ENCODE measurements around the gene EBF3.

The EBF3 gene

DNA sequence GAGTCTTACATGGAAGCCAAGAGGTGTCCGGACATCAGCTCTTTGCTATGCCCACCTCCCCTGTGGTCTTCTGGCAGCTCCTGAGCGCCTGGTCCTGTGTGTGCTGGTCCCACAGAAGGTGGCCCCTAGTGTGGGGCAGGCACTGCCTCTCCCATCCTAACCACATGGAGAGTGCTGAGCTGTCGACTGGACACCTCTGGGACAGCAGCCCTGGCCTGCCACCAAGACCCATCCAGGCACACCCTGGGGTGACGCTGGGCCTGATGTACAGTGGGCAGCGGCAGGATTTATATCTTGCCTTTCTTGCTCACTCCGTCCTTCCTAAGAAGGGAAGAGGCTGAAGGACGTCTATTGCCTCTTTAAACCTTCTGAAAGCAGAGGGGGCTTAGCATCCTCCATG is 98.7 kb downstream of the EBF3 start:
- H3K9ac ChIP-seq, result no peak overlapping the region
- no peaks in the 10 kb centered on the region for H4K20me1 ChIP-seq (ENCODE audit: insufficient read depth)
- H3K4me1 ChIP-seq (ENCODE audit: low read depth, poor library complexity, severe bottlenecking), result no peaks in the 10 kb centered on the region
- H3K79me2 ChIP-seq (ENCODE audit: insufficient read depth, low read depth), result no peaks in the 10 kb centered on the region
- no peak overlapping the region for H3K4me2 ChIP-seq
- no peaks in the 10 kb centered on the region for H3K27me3 ChIP-seq (ENCODE audit: insufficient read depth, low read depth)
- no peak overlapping the region for H3K27ac ChIP-seq
- H2AFZ ChIP-seq (ENCODE audit: low read depth), result no peak overlapping the region
- H3K36me3 ChIP-seq (ENCODE audit: insufficient read depth), result no peaks in the 10 kb centered on the region
- no peak overlapping the region for H3K4me3 ChIP-seq (IDR thresholded peaks at IDR 0.05; ENCODE audit: insufficient read depth, low read depth, low read length)
- TF ChIP-seq, protein P1, sequence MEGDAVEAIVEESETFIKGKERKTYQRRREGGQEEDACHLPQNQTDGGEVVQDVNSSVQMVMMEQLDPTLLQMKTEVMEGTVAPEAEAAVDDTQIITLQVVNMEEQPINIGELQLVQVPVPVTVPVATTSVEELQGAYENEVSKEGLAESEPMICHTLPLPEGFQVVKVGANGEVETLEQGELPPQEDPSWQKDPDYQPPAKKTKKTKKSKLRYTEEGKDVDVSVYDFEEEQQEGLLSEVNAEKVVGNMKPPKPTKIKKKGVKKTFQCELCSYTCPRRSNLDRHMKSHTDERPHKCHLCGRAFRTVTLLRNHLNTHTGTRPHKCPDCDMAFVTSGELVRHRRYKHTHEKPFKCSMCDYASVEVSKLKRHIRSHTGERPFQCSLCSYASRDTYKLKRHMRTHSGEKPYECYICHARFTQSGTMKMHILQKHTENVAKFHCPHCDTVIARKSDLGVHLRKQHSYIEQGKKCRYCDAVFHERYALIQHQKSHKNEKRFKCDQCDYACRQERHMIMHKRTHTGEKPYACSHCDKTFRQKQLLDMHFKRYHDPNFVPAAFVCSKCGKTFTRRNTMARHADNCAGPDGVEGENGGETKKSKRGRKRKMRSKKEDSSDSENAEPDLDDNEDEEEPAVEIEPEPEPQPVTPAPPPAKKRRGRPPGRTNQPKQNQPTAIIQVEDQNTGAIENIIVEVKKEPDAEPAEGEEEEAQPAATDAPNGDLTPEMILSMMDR (conservative IDR thresholded peaks at IDR 0.05; ENCODE audit: low read depth, low read length), result no peak

DNA sequence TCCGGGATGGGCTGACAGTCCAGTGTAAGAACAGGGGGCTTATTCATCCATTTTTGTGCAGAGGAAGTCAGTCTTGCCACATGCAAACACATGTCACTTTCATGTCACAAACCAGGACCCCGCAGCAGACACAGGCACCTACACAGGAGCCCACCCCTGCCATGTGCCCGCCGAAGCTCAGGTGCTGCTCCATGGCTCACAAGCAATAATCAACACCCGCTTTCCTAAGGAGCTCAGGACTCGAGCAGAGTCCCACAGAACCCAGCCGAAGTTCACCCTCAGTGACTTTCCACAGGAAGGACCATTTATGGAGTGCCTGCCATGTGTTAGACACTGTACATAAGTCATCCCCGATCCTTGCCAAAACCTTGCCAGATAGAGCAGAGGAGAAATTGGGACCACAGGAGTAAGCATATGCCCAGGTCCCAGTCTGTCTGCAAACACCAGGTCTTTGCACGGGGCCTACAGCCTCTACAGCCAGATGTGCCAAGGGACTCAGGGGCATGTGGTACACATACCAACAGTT is 99.4 kb downstream of the EBF3 start:
- no peaks in the 10 kb centered on the region for H3K36me3 ChIP-seq (ENCODE audit: insufficient read depth)
- no peaks in the 10 kb centered on the region for H3K4me1 ChIP-seq (ENCODE audit: low read depth, poor library complexity, severe bottlenecking)
- TF ChIP-seq, protein P1 (conservative IDR thresholded peaks at IDR 0.05; ENCODE audit: low read depth, low read length), result no peak
- H3K9ac ChIP-seq, result no peak overlapping the region
- no peak overlapping the region for H3K4me2 ChIP-seq
- no peak overlapping the region for H3K4me3 ChIP-seq (IDR thresholded peaks at IDR 0.05; ENCODE audit: insufficient read depth, low read depth, low read length)
- H3K27ac ChIP-seq, result no peak overlapping the region
- H3K79me2 ChIP-seq (ENCODE audit: insufficient read depth, low read depth), result no peaks in the 10 kb centered on the region
- no peak overlapping the region for H2AFZ ChIP-seq (ENCODE audit: low read depth)
- no peaks in the 10 kb centered on the region for H4K20me1 ChIP-seq (ENCODE audit: insufficient read depth)
- H3K27me3 ChIP-seq (ENCODE audit: insufficient read depth, low read depth), result no peaks in the 10 kb centered on the region

DNA sequence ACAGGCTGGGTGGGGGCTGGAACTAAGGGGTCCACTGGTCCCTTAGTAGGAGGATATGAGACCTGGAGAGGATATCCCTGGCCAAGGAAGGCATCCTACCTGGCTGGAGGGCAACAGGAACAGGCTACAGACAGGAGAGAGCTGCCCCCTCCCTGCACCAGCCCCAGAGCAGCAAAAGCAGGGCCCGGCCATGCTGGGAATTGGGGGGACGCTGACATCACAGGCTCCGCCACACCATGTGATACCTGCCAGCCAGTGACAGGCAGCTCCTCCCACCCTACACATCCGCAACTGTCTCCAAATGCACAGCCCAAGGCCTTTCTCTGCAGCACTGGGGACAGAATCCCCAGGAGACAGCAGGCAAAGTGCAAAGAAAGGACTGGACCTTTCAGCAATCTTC is 100.0 kb downstream of the EBF3 start:
- Histone ChIP-seq H3K79me2 (ENCODE audit: insufficient read depth, low read depth) (no peaks in the 10 kb centered on the region), H3K4me3 (IDR thresholded peaks at IDR 0.05; ENCODE audit: insufficient read depth, low read depth, low read length) (no peak overlapping the region), H3K9ac (no peak overlapping the region), H3K4me2 (no peak overlapping the region), H3K27ac (no peak overlapping the region), H3K4me1 (ENCODE audit: low read depth, poor library complexity, severe bottlenecking) (no peaks in the 10 kb centered on the region), H3K36me3 (ENCODE audit: insufficient read depth) (no peaks in the 10 kb centered on the region), H3K27me3 (ENCODE audit: insufficient read depth, low read depth) (no peaks in the 10 kb centered on the region), H2AFZ (ENCODE audit: low read depth) (no peak overlapping the region), H4K20me1 (ENCODE audit: insufficient read depth) (no peaks in the 10 kb centered on the region)
- TF ChIP-seq, protein P1 (conservative IDR thresholded peaks at IDR 0.05; ENCODE audit: low read depth, low read length), result no peak

DNA sequence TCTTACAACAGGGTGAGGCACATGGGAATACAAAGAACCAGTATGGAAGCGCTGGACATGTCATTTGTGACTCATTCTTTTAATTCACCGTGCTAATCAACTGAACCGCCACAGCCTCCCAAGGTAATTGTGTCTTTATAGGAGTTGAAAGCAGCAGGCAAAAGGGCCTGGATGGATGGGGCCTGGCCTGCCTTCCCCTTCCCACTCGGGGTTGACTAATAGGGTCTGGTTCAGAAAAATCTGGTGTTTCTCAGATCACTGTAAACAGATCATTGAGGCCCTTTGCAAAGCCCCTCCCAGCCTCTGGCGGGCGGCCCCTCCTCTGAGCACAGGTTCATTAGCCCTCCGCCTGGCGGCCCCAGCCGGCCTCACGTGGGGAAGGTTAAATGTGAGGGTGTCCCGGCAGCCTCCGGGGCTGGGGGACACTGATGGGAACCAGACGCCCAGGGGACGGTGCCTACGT is 100.8 kb downstream of the EBF3 start:
- no peak overlapping the region for H3K4me3 ChIP-seq (IDR thresholded peaks at IDR 0.05; ENCODE audit: insufficient read depth, low read depth, low read length)
- no peaks in the 10 kb centered on the region for H4K20me1 ChIP-seq (ENCODE audit: insufficient read depth)
- no peaks in the 10 kb centered on the region for H3K4me1 ChIP-seq (ENCODE audit: low read depth, poor library complexity, severe bottlenecking)
- H3K79me2 ChIP-seq (ENCODE audit: insufficient read depth, low read depth), result no peaks in the 10 kb centered on the region
- no peaks in the 10 kb centered on the region for H3K36me3 ChIP-seq (ENCODE audit: insufficient read depth)
- no peak overlapping the region for H3K9ac ChIP-seq
- no peak overlapping the region for H3K27ac ChIP-seq
- H3K27me3 ChIP-seq (ENCODE audit: insufficient read depth, low read depth), result no peaks in the 10 kb centered on the region
- TF ChIP-seq, protein P1 (conservative IDR thresholded peaks at IDR 0.05; ENCODE audit: low read depth, low read length), result no peak
- H3K4me2 ChIP-seq, result no peak overlapping the region
- no peak overlapping the region for H2AFZ ChIP-seq (ENCODE audit: low read depth)

Data from KMS-11 (cell line).